GM12878 (cell line): ENCODE results near the gene TBC1D30. TPM values are rescaled to one million over a fixed set of nuclear protein-coding genes. Genes with fewer than 3 reads are reported as not detected.
"Not testable (repeated sequence)": the region's sequence is repeated elsewhere in the genome, so short reads cannot be mapped to it uniquely, and the experiment has no call there.

Experiments used
- ATAC-seq: fragments of 200-7000 bp; cut with Tn5 transposase; 3 replicates; pipeline ENCODE4 v1.9.1; 2020; ENCODE audit warnings: mild to moderate bottlenecking, moderate library complexity
- BruUV-seq: library from RNA; stranded (reverse); fragments of 400-500 nt; replicated peaks from 2 replicates; lab custom pipeline; 2021; lab: Mats Ljungman, UMichigan
- CTCF ChIA-PET: fragments of 300-600 bp; sonication (Branson Sonifier 250); formaldehyde crosslinking; extraction: SDS; loops from one replicate; lab custom pipeline; 2021; ENCODE audit warnings: inconsistent platforms; lab: Yijun Ruan, JAX
- POLR2A ChIA-PET: fragments of 350-600 bp; formaldehyde crosslinking; extraction: SDS; loops from one replicate; lab custom pipeline; 2021; ENCODE audit warnings: inconsistent platforms; lab: Charles Lee
- RAD21 ChIA-PET: fragments of 300-600 bp; sonication (Branson Sonifier 250); formaldehyde crosslinking; loops from one replicate; lab custom pipeline; 2023; ENCODE audit warnings: antibody characterized with exemption; ENCODE audit not compliant: unreplicated experiment; lab: Charles Lee
- SMC1A ChIA-PET: fragments of 300-600 bp; sonication (Branson Sonifier 250); formaldehyde crosslinking; loops from one replicate; lab custom pipeline; 2023; ENCODE audit not compliant: unreplicated experiment, uncharacterized antibody; lab: Charles Lee
- DNase-seq: peaks from one replicate; pipeline ENCODE4 v3.0.0-alpha.2; 2011; ENCODE audit warnings: low read depth, low spot score
- FAIRE-seq: peaks from 3 replicates; lab custom pipeline; 2011; peaks lifted over from hg19 to GRCh38; lab: Jason Lieb, UNC
- H2AFZ ChIP-seq: 2 replicates; pipeline ENCODE4 v1.6.0; 2011; ENCODE audit warnings: low read depth, low read length, control low read depth; ENCODE audit not compliant: control insufficient read depth
- H3K27ac ChIP-seq: 2 replicates; pipeline ENCODE4 v1.5.1; 2011; ENCODE audit warnings: control low read depth; ENCODE audit not compliant: control insufficient read depth, insufficient read depth
- H3K27me3 ChIP-seq, 2 experiments: replicated peaks in 1 of 2; 2 replicates each; pipeline versions ENCODE4 v1.6.0 to v1.6.1; 2011; ENCODE audit warnings: low read length in 1 of 2; ENCODE audit not compliant: control insufficient read depth in 2 of 2, insufficient read depth in 2 of 2
- H3K36me3 ChIP-seq, 2 experiments: 2 replicates each; pipeline ENCODE4 v1.5.1; 2011; ENCODE audit warnings: low read length in 1 of 2; ENCODE audit not compliant: control insufficient read depth in 2 of 2, insufficient read depth in 2 of 2
- H3K4me1 ChIP-seq: 2 replicates; pipeline ENCODE4 v1.6.1; 2011; ENCODE audit warnings: mild to moderate bottlenecking, low read length, moderate library complexity, mixed read lengths; ENCODE audit not compliant: control insufficient read depth, insufficient read depth
- H3K4me2 ChIP-seq: 2 replicates; pipeline ENCODE4 v1.6.0; 2011; ENCODE audit warnings: control low read depth; ENCODE audit not compliant: control insufficient read depth, insufficient read depth
- H3K4me3 ChIP-seq: fragments of 200-600 bp; sonication (generic); 2 replicates; pipeline ENCODE4 v1.5.1; 2016
- H3K79me2 ChIP-seq: 2 replicates; pipeline ENCODE4 v1.6.0; 2011; ENCODE audit warnings: low read length; ENCODE audit not compliant: control insufficient read depth, insufficient read depth
- H3K9ac ChIP-seq: 2 replicates; pipeline ENCODE4 v1.8.0; 2011; ENCODE audit warnings: low read length, control low read depth, mixed read lengths; ENCODE audit not compliant: control insufficient read depth, insufficient read depth
- H3K9me3 ChIP-seq: replicated peaks from 3 replicates; pipeline ENCODE4 v1.5.1; 2011; ENCODE audit warnings: mild to moderate bottlenecking, low read length; ENCODE audit not compliant: control insufficient read depth, insufficient read depth
- H4K20me1 ChIP-seq: 2 replicates; pipeline ENCODE4 v1.6.0; 2011; ENCODE audit not compliant: control insufficient read depth, insufficient read depth
- CREB1 ChIP-seq: IDR thresholded peaks from 2 replicates; pipeline ENCODE4 v1.6.1; 2012; ENCODE audit warnings: low read depth, mild to moderate bottlenecking, inconsistent platforms
- CTCF ChIP-seq, 3 experiments: IDR thresholded peaks in 2 of 3; conservative IDR thresholded peaks in 1 of 3; 2 replicates each; pipeline ENCODE4 v1.5.1; 2011; ENCODE audit warnings: low read depth in 3 of 3, low read length in 3 of 3, mild to moderate bottlenecking in 3 of 3, control low read depth in 2 of 3, moderate library complexity in 2 of 3, inconsistent platforms in 1 of 3, mixed read lengths in 1 of 3; ENCODE audit not compliant: control insufficient read depth in 2 of 3, insufficient read depth in 1 of 3; ENCODE audit errors: extremely low read depth in 1 of 3
- HDGF ChIP-seq: fragments of 450-650 bp; IDR thresholded peaks from 2 replicates; pipeline ENCODE4 v1.6.1; 2016; ENCODE audit warnings: antibody characterized with exemption
- IKZF2 ChIP-seq, 2 experiments: fragments of 450-650 bp; IDR thresholded peaks; 2 replicates each; pipeline ENCODE4 v1.6.1; 2017; ENCODE audit warnings: mild to moderate bottlenecking in 2 of 2, moderate library complexity in 2 of 2
- RAD21 ChIP-seq: IDR thresholded peaks from 2 replicates; pipeline ENCODE4 v1.6.1; 2011; ENCODE audit warnings: mild to moderate bottlenecking, low read depth, low read length, moderate library complexity; ENCODE audit not compliant: insufficient read depth
- SMC3 ChIP-seq: IDR thresholded peaks from 2 replicates; pipeline ENCODE4 v1.6.1; 2011; ENCODE audit warnings: low read length, improper control_type of control experiment, borderline replicate concordance
- YY1 ChIP-seq: IDR thresholded peaks from 2 replicates; pipeline ENCODE4 v1.6.1; 2011; ENCODE audit warnings: low read depth, mild to moderate bottlenecking, low read length
- WGBS: methylation state at CpG from one replicate; pipeline ENCODE4 v1.1.6; 2016; ENCODE audit warnings: low lambda C conversion rate; ENCODE audit not compliant: insufficient replicate concordance, insufficient coverage; ENCODE audit errors: missing lambda C conversion rate; 5-methylcytosine and 5-hydroxymethylcytosine counted together
- in situ Hi-C: fragments of 300-500 bp; cut with MboI; formaldehyde crosslinking; loops from 9 replicates; pipeline ENCODE4 v1.14.3; 2018; ENCODE audit warnings: mixed read lengths
- intact Hi-C: fragments of 100-400 bp; cut with micrococcal nuclease; formaldehyde crosslinking; loops from one replicate; pipeline ENCODE4 v1.14.2; 2022; ENCODE audit not compliant: unreplicated experiment
- polyA plus RNA-seq, 11 experiments: library from polyadenylated mRNA; depleted of rRNA in 4 of 11; unstranded in 6 of 11; stranded (reverse) in 5 of 11; fragments of >200 nt; fragmentation: Nextera tagmentation in 4 of 11; fragmentation: Illumina TruSeq in 1 of 11; extraction: Ambion mirVana in 4 of 11; extraction: Trizol in 1 of 11; gene quantifications; 1 replicate in 1 of 11; 2 replicates in 10 of 11; pipeline versions ENCODE4 v1.2.1 to v1.2.3, GENCODE V29; 2011 to 2016; ENCODE audit warnings: inconsistent platforms in 2 of 11, missing spikeins in 2 of 11, low read depth in 1 of 11
- total RNA-seq, 4 experiments: library from RNA; depleted of rRNA in 3 of 4; stranded (reverse); fragments of >200 nt in 3 of 4; fragmentation: Illumina TruSeq in 1 of 4; extraction: Trizol in 1 of 4; gene quantifications; 2 replicates each; pipeline versions ENCODE4 v1.2.1 to v1.2.3, GENCODE V29; 2013 to 2021

The TBC1D30 gene
- total and polyA plus RNA-seq, 10 of the 15 experiments (the other 5 are each of a cell fraction or from before 2014, with no cell fraction given) = 1.2 to 23.3 (median 11.1) TPM

GRCh38 chr12:64802180-64802775 is 22.2 kb upstream of the TBC1D30 start:
- DNase-seq, H3K79me2 ChIP-seq, H3K27me3 ChIP-seq, BruUV-seq, FAIRE-seq, H3K9me3 ChIP-seq, H3K4me3 ChIP-seq, H3K36me3 ChIP-seq, H3K9ac ChIP-seq, H4K20me1 ChIP-seq: not testable (repeated sequence)
- peak; percentile 46 to 47; a peak in 3 of 4 replicates for TF ChIP-seq IKZF2 (IDR thresholded peaks at IDR 0.05)
- peak; percentile 54 for TF ChIP-seq YY1
- peak; percentile 90 for TF ChIP-seq RAD21
- peak; percentile 87 to 93 (median 90) for TF ChIP-seq CTCF (IDR thresholded peaks at IDR 0.05 in 2 of 3, conservative IDR thresholded peaks at IDR 0.05 in 1 of 3; ENCODE audit: control insufficient read depth in 2 of 3, extremely low read depth in 1 of 3, insufficient read depth in 1 of 3, low read depth in 3 of 3, low read length in 3 of 3)
- peak; percentile 70; the same call in 1 of the 2 replicates for TF ChIP-seq SMC3
- 0 out of 2 replicates have a peak, but pooled peaks have one; percentile 59 for TF ChIP-seq HDGF
- TF ChIP-seq CREB1 = 0 out of 2 replicates have a peak, but pooled peaks have one; percentile 18
- intact Hi-C loops (loop anchor here (5.0 kb wide), 1 partner anchor 305 kb away; no protein-coding TSS in a partner anchor), in situ Hi-C loops (loop anchor here (5.0 kb wide), 1 partner anchor 90 kb away; no protein-coding TSS in a partner anchor)
- ChIA-PET POLR2A (interaction anchor here (0.7 to 2.6 kb wide), 3 partner anchors 75 to 367 kb away, joined by 3 to 17 read pairs (median 4); partner anchors contain the start of gene LEMD3), SMC1A (interaction anchor here (0.6 to 8.8 kb wide), 31 partner anchors 10 to 510 kb away, joined by 3 to 130 read pairs (median 3); partner anchors contain the start of genes TBC1D30 and WIF1), CTCF (interaction anchor here (0.6 to 9.1 kb wide), 66 partner anchors 8 to 491 kb away, joined by 3 to 192 read pairs (median 4); partner anchors contain the start of genes LEMD3 and TBC1D30), RAD21 (interaction anchor here (0.6 to 4.6 kb wide), 29 partner anchors 10 to 432 kb away, joined by 3 to 73 read pairs (median 6); partner anchors contain the start of gene LEMD3)
- peaks cover 19% of the 10 kb centered on the region for H3K4me1 ChIP-seq
- peak overlapping the region; percentile 69; the same call in 1 of the 2 replicates for H3K27ac ChIP-seq
- H2AFZ ChIP-seq = peak overlapping the region; percentile 6
- 26% methylated on average over 8 of the region's 8 CpGs for WGBS
- peak; percentile 83 for ATAC-seq
- H3K4me2 ChIP-seq = 0 out of 2 replicates have a peak overlapping the region, but pooled peaks have one; percentile 6
